GM18519 (cell line): ENCODE data around the gene CAND2.

Experiments used
- ATAC-seq: cut with Tn5 transposase; IDR thresholded peaks from one replicate; pipeline ENCODE4 v1.9.1; 2021; ENCODE audit warnings: mild to moderate bottlenecking, moderate library complexity; ENCODE audit not compliant: unreplicated experiment, low FRiP score

Gene CAND2

GRCh38 chr3:12799525-12800440, 3.3 kb downstream of the CAND2 start:
- no peak for ATAC-seq

GRCh38 chr3:12803371-12803770, 6.9 kb downstream of the CAND2 start:
- ATAC-seq = no peak

DNA sequence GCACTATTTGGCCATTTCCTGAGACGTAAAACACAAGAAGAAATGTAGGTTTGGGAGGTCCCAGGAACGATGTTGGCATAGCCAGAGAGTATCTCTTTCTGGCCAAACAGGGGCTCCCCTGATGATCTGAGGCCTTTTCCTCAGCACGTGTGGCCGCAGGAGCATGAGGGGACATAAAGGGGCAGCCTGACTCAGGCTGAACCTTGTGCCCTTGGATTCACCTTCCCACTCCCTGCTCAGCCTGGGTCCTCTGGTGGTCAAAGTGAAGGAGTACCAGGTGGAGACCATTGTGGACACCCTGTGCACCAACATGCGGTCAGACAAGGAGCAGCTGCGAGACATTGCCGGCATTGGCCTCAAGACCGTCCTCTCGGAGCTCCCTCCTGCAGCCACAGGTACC, 10.6 kb downstream of the CAND2 start:
- ATAC-seq = no peak

DNA sequence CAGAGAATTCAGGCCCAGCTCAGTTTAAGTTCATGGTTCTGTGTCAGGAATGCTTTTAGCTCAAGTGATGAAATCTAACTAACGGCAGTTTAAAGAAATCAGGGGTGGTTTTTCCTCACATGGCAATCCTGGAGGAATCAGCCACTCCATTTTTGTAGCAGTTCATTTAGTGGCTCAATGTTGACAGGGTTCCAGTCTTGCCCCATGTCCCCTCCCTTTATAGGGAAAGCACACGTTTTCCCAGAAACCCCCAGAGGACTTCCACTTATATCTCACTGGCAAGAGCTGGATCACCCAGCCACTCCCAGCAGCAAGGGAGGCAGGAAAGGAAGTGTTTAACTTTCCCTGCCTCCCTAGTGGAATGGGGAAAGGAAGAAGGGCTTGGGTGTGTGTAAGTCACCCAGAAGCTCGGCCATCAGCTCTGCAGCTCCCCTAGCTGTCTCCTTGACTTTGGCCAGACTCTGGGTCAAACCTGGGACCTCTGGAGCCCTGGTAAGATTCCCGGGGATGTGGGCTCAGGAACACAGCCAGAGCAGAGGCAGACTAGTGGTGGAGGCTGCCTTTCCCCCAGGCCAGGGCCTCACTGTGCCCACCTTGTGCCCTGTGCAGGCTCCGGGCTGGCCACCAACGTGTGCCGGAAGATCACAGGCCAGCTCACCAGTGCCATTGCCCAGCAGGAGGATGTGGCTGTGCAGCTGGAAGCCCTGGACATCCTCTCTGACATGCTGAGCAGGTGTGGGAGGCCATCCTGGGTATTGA, 11.3 kb downstream of the CAND2 start:
- no peak for ATAC-seq

DNA sequence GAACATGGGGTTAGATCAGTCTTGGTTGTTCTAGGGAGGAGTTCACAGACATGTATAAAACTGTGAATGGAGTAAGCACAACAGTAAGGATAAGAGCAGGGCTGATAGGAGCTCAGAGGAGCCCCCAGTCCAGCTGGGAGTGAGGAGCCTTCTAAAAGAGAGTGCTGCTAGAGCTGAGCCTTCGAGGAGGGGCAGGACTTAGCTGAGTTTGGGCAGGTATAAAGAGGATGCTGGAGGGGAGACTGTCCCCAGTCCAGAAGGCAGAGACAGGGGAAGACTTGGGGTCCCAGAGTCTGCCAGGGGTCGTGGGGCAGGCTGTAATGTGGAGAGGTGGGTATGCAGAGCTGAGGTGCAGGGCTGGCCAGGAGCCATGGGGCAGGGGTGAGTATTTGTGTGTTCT, 12.1 kb downstream of the CAND2 start:
- no peak for ATAC-seq

GRCh38 chr3:12809001-12809400, 12.5 kb downstream of the CAND2 start:
- no peak for ATAC-seq

DNA sequence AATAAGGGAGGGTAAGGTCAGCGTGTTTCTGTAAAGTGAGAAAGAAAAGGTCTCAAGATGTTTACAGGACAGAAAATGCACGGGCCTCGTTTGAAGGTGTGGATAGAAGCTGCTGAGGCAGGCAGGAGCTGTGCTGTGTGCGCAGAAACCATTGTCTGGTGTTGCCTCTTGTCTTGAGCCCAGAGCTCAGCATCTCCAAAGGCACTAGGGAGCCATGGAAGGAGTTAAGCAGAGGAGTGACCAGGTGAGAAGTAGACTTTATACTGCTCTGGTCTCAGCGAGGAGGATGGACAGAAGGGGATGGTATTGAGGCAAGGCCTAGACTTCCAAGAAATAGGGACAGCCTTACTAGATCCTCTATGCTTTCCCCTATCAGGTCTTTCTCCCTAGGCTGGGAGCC, 13.0 kb downstream of the CAND2 start:
- no peak for ATAC-seq

DNA sequence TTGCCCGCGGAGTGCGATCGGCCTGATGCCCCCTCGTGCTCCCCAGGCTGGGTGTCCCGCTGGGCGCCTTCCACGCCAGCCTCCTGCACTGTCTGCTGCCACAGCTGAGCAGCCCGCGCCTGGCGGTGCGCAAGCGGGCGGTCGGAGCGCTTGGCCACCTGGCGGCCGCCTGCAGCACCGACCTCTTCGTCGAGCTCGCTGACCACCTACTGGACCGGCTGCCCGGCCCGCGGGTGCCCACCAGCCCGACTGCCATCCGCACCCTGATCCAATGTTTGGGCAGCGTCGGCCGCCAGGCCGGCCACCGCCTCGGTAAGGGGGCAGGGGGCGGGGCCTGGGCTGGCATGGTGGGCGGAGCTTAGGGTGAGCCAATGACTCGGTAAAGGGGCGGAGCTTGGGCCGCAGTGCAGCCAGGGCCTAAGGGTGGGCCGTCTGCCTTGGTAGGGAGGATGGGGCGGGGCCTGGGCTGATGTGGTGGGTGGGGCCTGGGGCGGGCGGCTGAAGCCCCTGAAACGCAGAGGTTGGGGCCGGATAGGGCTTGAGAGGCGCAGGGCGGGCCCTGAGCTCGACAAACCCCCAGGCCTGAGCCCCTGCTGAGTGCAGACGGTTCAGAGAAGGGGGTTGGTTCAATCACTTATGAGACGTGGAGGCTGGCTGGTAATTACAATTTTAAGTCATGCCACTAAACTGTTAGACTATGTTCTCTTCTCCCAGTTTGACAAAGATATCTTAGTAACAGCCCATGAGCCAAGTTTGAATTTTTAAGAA, 13.7 kb downstream of the CAND2 start:
- peak; percentile 89 for ATAC-seq

GRCh38 chr3:12810961-12811360, 14.5 kb downstream of the CAND2 start:
- no peak for ATAC-seq

GRCh38 chr3:12812812-12813211, 16.3 kb downstream of the CAND2 start:
- no peak for ATAC-seq

GRCh38 chr3:12813967-12814366, 17.5 kb downstream of the CAND2 start:
- ATAC-seq = no peak

- no peak for ATAC-seq
Observed at GRCh38 chr3:12815078-12815477, 18.6 kb downstream of the CAND2 start.

DNA sequence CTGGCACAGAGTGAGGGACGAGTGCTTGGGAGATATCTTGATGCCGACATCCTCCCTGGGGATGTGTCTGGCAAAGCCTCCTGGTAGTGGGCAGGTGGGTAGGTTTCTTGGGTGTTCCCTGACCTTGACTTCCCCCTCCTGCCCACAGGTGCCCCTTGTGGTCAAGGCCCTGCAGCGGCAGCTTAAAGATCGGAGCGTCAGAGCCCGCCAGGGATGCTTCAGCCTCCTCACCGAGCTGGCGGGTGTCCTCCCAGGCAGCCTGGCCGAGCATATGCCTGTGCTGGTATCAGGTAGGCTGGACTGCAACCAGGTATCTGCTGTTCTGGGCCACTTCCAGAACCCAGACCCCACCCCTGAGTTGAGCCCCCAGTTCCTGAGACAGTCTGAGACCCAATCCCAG, 19.2 kb downstream of the CAND2 start:
- no peak for ATAC-seq

- no peak for ATAC-seq
Observed at GRCh38 chr3:12816521-12817342, 20.3 kb downstream of the CAND2 start.

DNA sequence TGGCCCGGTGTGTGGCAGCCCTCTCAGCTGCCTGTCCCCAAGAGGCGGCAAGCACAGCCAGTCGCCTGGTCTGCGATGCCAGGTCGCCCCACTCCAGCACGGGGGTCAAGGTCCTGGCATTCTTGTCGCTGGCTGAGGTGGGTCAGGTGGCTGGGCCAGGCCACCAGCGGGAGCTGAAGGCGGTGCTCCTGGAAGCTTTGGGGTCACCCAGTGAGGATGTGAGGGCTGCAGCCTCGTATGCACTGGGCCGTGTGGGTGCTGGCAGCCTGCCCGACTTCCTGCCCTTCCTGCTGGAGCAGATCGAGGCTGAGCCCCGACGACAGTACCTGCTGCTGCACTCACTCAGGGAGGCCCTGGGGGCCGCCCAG, 20.8 kb downstream of the CAND2 start:
- no peak for ATAC-seq

- ATAC-seq = no peak
Observed at GRCh38 chr3:12818273-12818672, 21.8 kb downstream of the CAND2 start.

DNA sequence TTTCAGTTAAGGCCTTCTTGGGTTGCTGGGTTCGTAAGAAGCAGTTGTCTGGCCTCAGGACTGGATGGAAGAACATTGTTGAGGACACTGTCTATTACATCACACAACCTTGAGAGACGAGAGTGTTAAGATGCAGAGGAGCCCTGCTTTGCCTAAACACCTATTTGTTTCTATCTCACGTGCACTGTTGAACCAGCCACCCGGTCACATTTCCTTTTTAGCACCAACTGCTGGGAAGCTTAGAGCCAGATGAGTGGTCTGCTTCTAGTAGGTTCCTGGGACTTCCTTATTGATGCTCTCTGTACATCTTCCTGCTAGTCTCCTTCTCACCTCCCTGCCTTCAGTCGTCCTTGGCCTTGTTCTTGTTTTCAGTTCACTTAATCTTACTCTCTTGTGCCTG, 22.3 kb downstream of the CAND2 start:
- ATAC-seq = no peak

DNA sequence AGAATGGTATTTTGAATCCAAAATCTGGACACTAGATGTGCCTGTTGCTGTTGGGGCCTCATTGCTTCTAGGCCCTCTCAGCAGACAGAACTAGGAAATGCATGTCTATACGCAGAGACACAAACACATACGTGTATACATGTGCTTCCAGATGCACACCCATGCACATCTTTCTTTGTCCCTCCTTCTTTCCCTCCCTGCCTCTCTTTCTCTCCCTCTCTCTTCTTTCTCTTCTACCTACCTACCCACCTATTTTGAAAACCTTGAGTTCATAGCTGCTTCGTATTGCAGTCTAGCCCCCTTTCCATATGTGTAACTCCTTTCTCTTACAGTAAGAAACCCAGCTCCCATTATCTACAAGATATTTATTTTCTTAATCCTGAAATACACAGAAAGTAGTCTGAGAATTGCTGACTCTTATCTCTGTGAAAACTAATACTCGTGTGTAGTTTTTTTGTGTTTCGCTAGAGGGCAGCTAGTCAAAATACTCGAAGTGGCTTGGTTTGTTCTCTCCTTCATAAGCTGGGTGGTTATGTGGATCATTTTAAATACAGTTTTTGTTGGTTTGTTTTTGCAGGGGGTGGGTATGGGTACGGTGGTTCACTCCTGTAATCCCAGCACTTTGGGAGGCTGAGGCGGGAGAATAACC, 26.4 kb downstream of the CAND2 start:
- ATAC-seq = no peak

DNA sequence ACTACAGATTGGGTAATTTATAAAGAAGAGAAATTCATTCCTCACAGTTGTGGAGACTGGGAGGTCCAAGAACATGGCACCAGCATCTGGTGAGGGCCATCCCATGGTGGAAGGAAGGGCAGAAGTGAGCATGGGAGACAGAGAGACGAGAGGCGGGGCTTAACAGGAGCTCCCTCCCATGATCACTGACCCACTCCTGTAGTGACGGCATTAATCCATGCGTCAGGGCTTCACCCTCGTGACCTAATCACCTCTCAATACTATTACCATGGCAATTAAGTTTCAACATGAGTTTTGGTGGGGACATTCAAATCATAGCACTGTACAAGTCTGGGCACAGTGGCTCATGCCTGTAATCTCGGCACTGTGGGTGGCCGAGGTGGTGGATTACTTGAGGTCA, 27.8 kb downstream of the CAND2 start:
- no peak for ATAC-seq

DNA sequence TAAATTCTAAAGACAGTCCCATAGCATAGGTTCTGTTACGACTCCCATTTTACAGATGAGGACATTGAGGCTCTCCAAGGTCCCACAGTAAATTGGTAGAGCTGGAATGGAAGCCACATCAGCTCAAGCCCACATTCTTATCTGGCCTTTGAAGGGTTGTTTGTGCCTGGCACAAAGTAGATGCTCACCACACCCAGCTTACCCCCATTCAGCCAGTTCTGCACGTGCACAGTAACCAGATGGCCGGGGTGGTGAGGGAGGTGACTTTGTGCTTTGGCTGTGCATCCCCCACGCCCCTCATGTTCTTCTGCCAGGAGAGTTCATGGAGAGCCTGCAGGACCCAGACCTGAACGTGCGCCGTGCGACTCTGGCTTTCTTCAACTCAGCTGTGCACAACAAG, 28.7 kb downstream of the CAND2 start:
- ATAC-seq = no peak
